Esophagus squamous epithelium (tissue), 5 donors: ENCODE data around the gene ALDH1A2. TPM values are rescaled to one million over a fixed set of nuclear protein-coding genes. Genes with fewer than 3 reads are reported as not detected.
"Not testable (repeated sequence)": the region's sequence is repeated elsewhere in the genome, so short reads cannot be mapped to it uniquely, and the experiment has no call there.

ENCODE experiments used
- DNase-seq: peaks from one replicate; lab custom pipeline; 2025; lab: John Stamatoyannopoulos, UW
- H3K27ac ChIP-seq, 4 donors: fragments of 200-600 bp; sonication (generic); one replicate each; pipeline ENCODE4 v1.5.1; 2016 to 2019; ENCODE audit warnings: mild to moderate bottlenecking in 1 of 4
- H3K27me3 ChIP-seq, 4 donors: fragments of 200-600 bp; sonication (generic); 1 replicate in 3 of 4; 2 replicates in 1 of 4; pipeline versions ENCODE4 v1.5.1 to v1.6.0; 2017 to 2021; ENCODE audit warnings: antibody characterized with exemption in 1 of 4
- H3K36me3 ChIP-seq, 3 donors: fragments of 200-600 bp; sonication (generic); one replicate each; pipeline ENCODE4 v1.5.1; 2016 to 2019
- H3K4me1 ChIP-seq, 3 donors: fragments of 200-600 bp; sonication (generic); one replicate each; pipeline ENCODE4 v1.5.1; 2017 to 2019
- H3K4me3 ChIP-seq, 4 donors: fragments of 200-600 bp; sonication (generic); 1 replicate in 3 of 4; 2 replicates in 1 of 4; pipeline ENCODE4 v1.5.1; 2016 to 2019; ENCODE audit warnings: mild to moderate bottlenecking in 2 of 4, moderate library complexity in 1 of 4
- H3K9me3 ChIP-seq, 3 donors: fragments of 200-600 bp; sonication (generic); one replicate each; pipeline ENCODE4 v1.5.1; 2016 to 2019
- POLR2A ChIP-seq, 4 donors: fragments of 450-650 bp; IDR thresholded peaks; one replicate each; pipeline ENCODE4 v1.6.1; 2017; ENCODE audit warnings: antibody characterized with exemption in 4 of 4, mild to moderate bottlenecking in 4 of 4, moderate library complexity in 3 of 4
- WGBS, 2 donors: methylation state at CpG; one replicate each; pipeline ENCODE4 v1.1.5; 2018; 5-methylcytosine and 5-hydroxymethylcytosine counted together
- intact Hi-C: fragments of 100-400 bp; cut with DNase I; formaldehyde crosslinking; loops from one replicate; pipeline ENCODE4 v1.15.0; 2022
- total RNA-seq, 4 donors: library from RNA; depleted of rRNA; stranded (reverse); fragments of >200 nt; gene quantifications; one replicate each; pipeline ENCODE4 v1.1.0, GENCODE V29; 2016
- TF ChIP-seq, protein P1 (sequence below), 6 experiments: fragments of 450-650 bp in 4 of 6; fragments of 200-600 bp in 2 of 6; sonication (generic) in 2 of 6; IDR thresholded peaks; one replicate each; pipeline ENCODE4 v1.5.1; 2016 to 2019; ENCODE audit warnings: antibody characterized with exemption in 6 of 6, mild to moderate bottlenecking in 4 of 6, moderate library complexity in 4 of 6
- donor health status: DM: yes; HTN: yes; CAD: no.

Gene ALDH1A2
- total RNA-seq, 4 donors from 2014 or later, result 0.19 to 3.4 (median 0.55) TPM

DNA sequence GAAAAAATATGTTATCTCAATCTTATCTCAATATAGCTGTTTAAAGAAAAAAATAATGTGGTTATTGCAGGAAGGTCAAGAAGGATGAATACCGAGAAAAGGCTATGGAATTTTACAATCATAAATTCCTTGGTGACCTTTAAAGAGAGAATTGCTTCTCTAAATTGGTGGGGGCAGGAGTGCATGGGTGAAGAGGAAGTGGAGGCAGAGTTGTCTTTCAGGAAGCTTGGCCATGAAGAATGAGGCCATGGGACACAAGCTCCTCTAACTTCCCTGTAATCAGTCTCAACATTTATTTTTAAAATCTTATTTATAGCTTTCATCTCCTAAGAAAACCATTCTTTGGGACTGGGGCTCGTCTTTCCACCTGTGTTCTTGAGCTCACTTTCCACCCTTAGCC lies 22.4 kb upstream of the ALDH1A2 start:
- H3K27me3 ChIP-seq, result no peaks in the 10 kb centered on the region
- intact Hi-C loops, result no loop called here
- no peaks in the 10 kb centered on the region for H3K9me3 ChIP-seq
- 45 to 64% methylated on average over 2 of the region's 2 CpGs for WGBS, 2 donors
- TF ChIP-seq, protein P1, sequence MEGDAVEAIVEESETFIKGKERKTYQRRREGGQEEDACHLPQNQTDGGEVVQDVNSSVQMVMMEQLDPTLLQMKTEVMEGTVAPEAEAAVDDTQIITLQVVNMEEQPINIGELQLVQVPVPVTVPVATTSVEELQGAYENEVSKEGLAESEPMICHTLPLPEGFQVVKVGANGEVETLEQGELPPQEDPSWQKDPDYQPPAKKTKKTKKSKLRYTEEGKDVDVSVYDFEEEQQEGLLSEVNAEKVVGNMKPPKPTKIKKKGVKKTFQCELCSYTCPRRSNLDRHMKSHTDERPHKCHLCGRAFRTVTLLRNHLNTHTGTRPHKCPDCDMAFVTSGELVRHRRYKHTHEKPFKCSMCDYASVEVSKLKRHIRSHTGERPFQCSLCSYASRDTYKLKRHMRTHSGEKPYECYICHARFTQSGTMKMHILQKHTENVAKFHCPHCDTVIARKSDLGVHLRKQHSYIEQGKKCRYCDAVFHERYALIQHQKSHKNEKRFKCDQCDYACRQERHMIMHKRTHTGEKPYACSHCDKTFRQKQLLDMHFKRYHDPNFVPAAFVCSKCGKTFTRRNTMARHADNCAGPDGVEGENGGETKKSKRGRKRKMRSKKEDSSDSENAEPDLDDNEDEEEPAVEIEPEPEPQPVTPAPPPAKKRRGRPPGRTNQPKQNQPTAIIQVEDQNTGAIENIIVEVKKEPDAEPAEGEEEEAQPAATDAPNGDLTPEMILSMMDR (IDR thresholded peaks at IDR 0.05), result no peak
- no peak for TF ChIP-seq POLR2A (IDR thresholded peaks at IDR 0.05)
- no peaks in the 10 kb centered on the region for H3K4me1 ChIP-seq
- no peak for DNase-seq
- H3K4me3 ChIP-seq, result no peak overlapping the region
- no peak overlapping the region for H3K27ac ChIP-seq
- no peaks in the 10 kb centered on the region for H3K36me3 ChIP-seq

DNA sequence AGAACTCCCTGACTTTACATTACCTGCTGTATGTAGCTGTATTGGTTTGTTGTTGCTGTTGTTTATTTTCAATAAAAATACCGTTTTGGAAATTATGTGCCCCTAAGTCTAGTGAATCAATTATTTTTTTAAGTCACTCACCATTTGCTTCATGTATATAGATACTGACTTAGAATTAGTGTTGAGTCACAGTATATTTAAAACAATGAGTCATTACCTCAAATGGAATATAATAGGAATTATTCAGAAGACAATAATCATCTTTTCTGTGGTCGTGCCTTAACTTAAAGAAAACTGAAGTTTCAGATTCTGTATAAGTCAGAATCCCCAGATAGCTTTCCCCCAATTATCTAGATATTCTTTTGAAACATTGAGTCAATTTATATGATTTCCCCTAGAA lies 21.0 kb upstream of the ALDH1A2 start:
- 25 to 32% methylated on average over 2 of the region's 2 CpGs for WGBS, 2 donors

DNA sequence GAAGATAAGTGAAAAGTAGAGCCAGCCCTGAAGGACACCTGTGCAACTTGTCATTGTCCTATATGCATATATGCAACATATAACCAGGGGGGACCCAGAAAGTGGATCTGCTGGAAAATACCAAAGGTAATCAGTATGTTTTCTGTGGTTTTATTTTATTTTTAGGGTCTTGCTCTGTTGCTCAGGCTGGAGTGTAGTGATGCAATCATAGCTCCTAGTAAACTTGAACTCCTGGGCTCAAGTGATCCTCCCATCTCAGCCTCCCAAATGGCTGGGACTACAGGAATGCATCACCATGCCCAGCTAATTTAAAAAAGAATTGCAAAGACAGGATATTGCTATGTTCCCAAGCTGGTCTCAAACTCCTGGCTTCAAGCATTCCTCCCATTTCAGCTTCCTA lies 18.0 kb upstream of the ALDH1A2 start:
- intact Hi-C loops, result no loop called here
- TF ChIP-seq, protein P1 (IDR thresholded peaks at IDR 0.05), result no peak
- TF ChIP-seq POLR2A (IDR thresholded peaks at IDR 0.05), result no peak
- Histone ChIP-seq H3K27ac (no peak overlapping the region), H3K4me1 (no peaks in the 10 kb centered on the region), H3K27me3 (peaks cover 0 to 2% (median 0%) of the 10 kb centered on the region in 4 donors), H3K9me3 (no peaks in the 10 kb centered on the region), H3K36me3 (no peaks in the 10 kb centered on the region), H3K4me3 (no peak overlapping the region)
- no peak for DNase-seq

More for the DNA sequence above, 21.0 kb upstream of the ALDH1A2 start:
- no peak for DNase-seq
- Histone ChIP-seq H3K4me3 (no peak overlapping the region), H3K9me3 (no peaks in the 10 kb centered on the region), H3K27me3 (no peaks in the 10 kb centered on the region), H3K4me1 (no peaks in the 10 kb centered on the region), H3K27ac (no peak overlapping the region), H3K36me3 (no peaks in the 10 kb centered on the region)
- TF ChIP-seq, protein P1 (IDR thresholded peaks at IDR 0.05), result no peak
- TF ChIP-seq POLR2A (IDR thresholded peaks at IDR 0.05), result no peak
- intact Hi-C loops, result no loop called here

DNA sequence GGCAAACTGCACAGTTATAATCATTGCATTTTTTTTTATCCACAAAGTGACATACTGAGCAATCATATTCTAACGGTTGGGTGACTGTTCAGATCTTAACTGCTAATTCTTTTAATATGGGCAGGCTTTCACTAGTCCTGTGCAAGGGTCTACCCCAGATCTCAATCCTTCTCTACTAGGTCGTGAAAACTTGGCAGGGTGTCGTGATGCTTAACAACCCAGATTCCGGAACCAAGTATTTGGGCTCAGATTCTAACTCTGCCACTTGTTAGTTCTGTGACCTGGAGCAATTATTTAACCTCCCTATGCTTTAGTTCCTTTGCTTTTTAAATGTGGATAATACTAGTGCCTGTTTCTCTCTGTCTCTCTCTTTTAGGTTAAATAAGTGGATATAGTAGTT lies 16.4 kb upstream of the ALDH1A2 start:
- H3K27me3 ChIP-seq, result peaks cover 0 to 4% (median 0%) of the 10 kb centered on the region in 4 donors
- H3K4me1 ChIP-seq, result no peaks in the 10 kb centered on the region
- TF ChIP-seq POLR2A (IDR thresholded peaks at IDR 0.05), result no peak
- no peaks in the 10 kb centered on the region for H3K9me3 ChIP-seq
- H3K36me3 ChIP-seq, result no peaks in the 10 kb centered on the region
- H3K4me3 ChIP-seq, result no peak overlapping the region
- DNase-seq, result no peak
- WGBS, 2 donors, result 81 to 84% methylated on average over 4 of the region's 4 CpGs
- H3K27ac ChIP-seq, result no peak overlapping the region
- intact Hi-C loops, result no loop called here

DNA sequence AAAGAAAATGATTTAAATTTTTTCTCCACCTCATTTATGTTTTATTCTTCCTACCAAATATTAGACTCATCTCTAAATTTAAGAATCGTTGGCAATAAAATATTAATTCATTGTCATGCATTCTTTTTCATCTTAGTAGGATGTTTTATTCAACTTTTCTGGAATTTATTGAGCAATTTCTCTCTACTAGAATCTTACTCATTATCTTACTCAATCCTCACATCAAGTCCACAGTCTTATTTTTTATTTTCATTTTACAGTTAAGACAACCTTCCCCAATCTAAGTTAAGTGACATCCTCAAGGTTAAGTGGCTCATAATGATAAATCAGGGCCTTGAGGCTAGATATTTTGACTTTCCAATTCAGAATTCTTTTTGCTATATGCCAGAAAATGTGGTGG lies 15.9 kb upstream of the ALDH1A2 start:
- intact Hi-C loops, result no loop called here
- no peaks in the 10 kb centered on the region for H3K9me3 ChIP-seq
- no peaks in the 10 kb centered on the region for H3K36me3 ChIP-seq
- H3K27ac ChIP-seq, result no peak overlapping the region
- peaks cover 0 to 4% (median 0%) of the 10 kb centered on the region in 4 donors for H3K27me3 ChIP-seq
- H3K4me1 ChIP-seq, result no peaks in the 10 kb centered on the region
- no peak for TF ChIP-seq POLR2A (IDR thresholded peaks at IDR 0.05)
- TF ChIP-seq, protein P1 (IDR thresholded peaks at IDR 0.05), result no peak
- H3K4me3 ChIP-seq, result no peak overlapping the region
- WGBS, 2 donors, result 57 to 81% methylated on average over 1 of the region's 1 CpG
- DNase-seq, result no peak

DNA sequence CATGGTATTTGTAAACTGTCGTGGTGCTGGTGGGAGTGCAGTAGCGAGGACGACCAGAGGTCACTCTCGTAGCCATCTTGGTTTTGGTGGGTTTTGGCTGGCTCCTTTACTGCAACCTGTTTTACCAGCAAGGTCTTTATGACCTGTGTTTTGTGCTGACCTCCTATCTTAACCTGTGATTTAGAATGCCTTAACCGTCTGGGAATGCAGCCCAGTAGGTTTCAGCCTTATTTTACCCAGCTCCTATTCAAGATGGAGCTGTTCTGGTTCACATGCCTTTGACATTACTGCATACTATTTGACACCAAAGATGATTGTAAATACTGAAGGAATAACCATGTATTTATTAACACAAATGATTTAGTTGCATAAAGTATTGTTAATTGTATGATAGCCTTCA lies 15.4 kb upstream of the ALDH1A2 start:
- H3K27me3 ChIP-seq, H3K36me3 ChIP-seq, H3K9me3 ChIP-seq, H3K4me3 ChIP-seq, intact Hi-C loops, DNase-seq, H3K27ac ChIP-seq, H3K4me1 ChIP-seq: not testable (repeated sequence)
- 86 to 89% methylated on average over 5 of the region's 5 CpGs for WGBS, 2 donors
